ENCODE results near the gene THAP9. TPM values are rescaled to one million over a fixed set of nuclear protein-coding genes. Genes with fewer than 3 reads are reported as not detected.

The THAP9 gene
- total RNA-seq, 4 donors from 2014 or later, result 2.1 to 5.2 (median 2.9) TPM

GRCh38 chr4:82866706-82867385 is 33.7 kb upstream of the THAP9 start:
- H3K9me3 ChIP-seq, result no peaks in the 10 kb centered on the region
- peak overlapping the region in 1 of 4 donors; percentile 37 for H3K27ac ChIP-seq (replicated peaks in 1 of 4)
- no peak for TF ChIP-seq EP300 (IDR thresholded peaks at IDR 0.05)
- peaks cover 69 to 100% (median 90%) of the 10 kb centered on the region in 4 donors for H3K36me3 ChIP-seq
- intact Hi-C loops (cut with DNase I), result no loop called here
- H3K4me1 ChIP-seq, result peaks cover 0 to 15% (median 13%) of the 10 kb centered on the region in 4 donors
- no peak for DNase-seq (ENCODE audit: extremely low spot score)
- 85% methylated on average over 8 of the region's 8 CpGs for WGBS
- no peaks in the 10 kb centered on the region for H3K27me3 ChIP-seq
- no peak overlapping the region for H3K4me3 ChIP-seq

GRCh38 chr4:82868572-82868971 is 32.0 kb upstream of the THAP9 start:
- no peaks in the 10 kb centered on the region for H3K9me3 ChIP-seq
- TF ChIP-seq POLR2A (IDR thresholded peaks at IDR 0.05; ENCODE audit: low read depth) (no peak), POLR2AphosphoS5 (IDR thresholded peaks at IDR 0.05) (no peak), CTCF (IDR thresholded peaks at IDR 0.05) (no peak), EP300 (IDR thresholded peaks at IDR 0.05) (no peak)
- intact Hi-C loops (cut with DNase I), result no loop called here
- peaks cover 69 to 100% (median 92%) of the 10 kb centered on the region in 4 donors for H3K36me3 ChIP-seq
- 93% methylated on average over 5 of the region's 5 CpGs for WGBS
- no peak overlapping the region for H3K27ac ChIP-seq (replicated peaks in 1 of 4)
- no peak overlapping the region for H3K4me3 ChIP-seq
- no peak for DNase-seq (ENCODE audit: extremely low spot score)
- no peaks in the 10 kb centered on the region for H3K27me3 ChIP-seq
- peaks cover 0 to 15% (median 11%) of the 10 kb centered on the region in 4 donors for H3K4me1 ChIP-seq

GRCh38 chr4:82885410-82885809 is 15.1 kb upstream of the THAP9 start:
- H3K36me3 ChIP-seq, result peaks cover 0 to 16% (median 8%) of the 10 kb centered on the region in 4 donors
- H3K9me3 ChIP-seq, result no peaks in the 10 kb centered on the region
- DNase-seq (ENCODE audit: extremely low spot score), result no peak
- intact Hi-C loops (cut with DNase I), result no loop called here
- no peaks in the 10 kb centered on the region for H3K27me3 ChIP-seq
- H3K4me1 ChIP-seq, result peaks cover 25 to 68% (median 54%) of the 10 kb centered on the region in 4 donors
- TF ChIP-seq POLR2A (IDR thresholded peaks at IDR 0.05; ENCODE audit: low read depth) (no peak), CTCF (IDR thresholded peaks at IDR 0.05) (no peak), POLR2AphosphoS5 (IDR thresholded peaks at IDR 0.05) (no peak), EP300 (IDR thresholded peaks at IDR 0.05) (no peak)
- H3K27ac ChIP-seq (replicated peaks in 1 of 4), result no peak overlapping the region
- no peak overlapping the region for H3K4me3 ChIP-seq

- H3K36me3 ChIP-seq, result peaks cover 0 to 7% (median 3%) of the 10 kb centered on the region in 4 donors
- intact Hi-C loops (cut with DNase I), result no loop called here
- H3K4me3 ChIP-seq, result no peak overlapping the region
- H3K27ac ChIP-seq (replicated peaks in 1 of 4), result no peak overlapping the region
- TF ChIP-seq POLR2A (IDR thresholded peaks at IDR 0.05; ENCODE audit: low read depth) (no peak), EP300 (IDR thresholded peaks at IDR 0.05) (no peak), POLR2AphosphoS5 (IDR thresholded peaks at IDR 0.05) (no peak), CTCF (IDR thresholded peaks at IDR 0.05) (no peak)
- peaks cover 25 to 62% (median 54%) of the 10 kb centered on the region in 4 donors for H3K4me1 ChIP-seq
- 47% methylated on average over 5 of the region's 5 CpGs for WGBS
- H3K27me3 ChIP-seq, result no peaks in the 10 kb centered on the region
- H3K9me3 ChIP-seq, result no peaks in the 10 kb centered on the region
- no peak for DNase-seq (ENCODE audit: extremely low spot score)
Observed at GRCh38 chr4:82886147-82886942, 14.2 kb upstream of the THAP9 start.

- no peaks in the 10 kb centered on the region for H3K27me3 ChIP-seq
- TF ChIP-seq EP300 (IDR thresholded peaks at IDR 0.05) (no peak), CTCF (IDR thresholded peaks at IDR 0.05) (no peak), POLR2AphosphoS5 (IDR thresholded peaks at IDR 0.05) (no peak), POLR2A (IDR thresholded peaks at IDR 0.05; ENCODE audit: low read depth) (no peak)
- peak overlapping the region in 2 of 4 donors; percentile 93 to 97 for H3K27ac ChIP-seq (replicated peaks in 1 of 4)
- no peak for DNase-seq (ENCODE audit: extremely low spot score)
- intact Hi-C loops (cut with DNase I), result no loop called here
- no peaks in the 10 kb centered on the region for H3K9me3 ChIP-seq
- H3K36me3 ChIP-seq, result peaks cover 4 to 15% (median 10%) of the 10 kb centered on the region in 4 donors
- peak overlapping the region; percentile 82 to 89 (median 86) for H3K4me3 ChIP-seq
- H3K4me1 ChIP-seq, result peaks cover 26 to 57% (median 53%) of the 10 kb centered on the region in 4 donors
- 82% methylated on average over 6 of the region's 6 CpGs for WGBS
Observed at GRCh38 chr4:82889287-82889686, 11.2 kb upstream of the THAP9 start.

Data from esophagus muscularis mucosa (tissue), 4 donors.